HG03045 (cell line): ENCODE measurements around the gene GNB1L.

Source experiments
- ATAC-seq: cut with Tn5 transposase; IDR thresholded peaks from one replicate; pipeline ENCODE4 v1.9.1; 2021; ENCODE audit warnings: mild to moderate bottlenecking, moderate library complexity; ENCODE audit not compliant: unreplicated experiment

Gene GNB1L

DNA sequence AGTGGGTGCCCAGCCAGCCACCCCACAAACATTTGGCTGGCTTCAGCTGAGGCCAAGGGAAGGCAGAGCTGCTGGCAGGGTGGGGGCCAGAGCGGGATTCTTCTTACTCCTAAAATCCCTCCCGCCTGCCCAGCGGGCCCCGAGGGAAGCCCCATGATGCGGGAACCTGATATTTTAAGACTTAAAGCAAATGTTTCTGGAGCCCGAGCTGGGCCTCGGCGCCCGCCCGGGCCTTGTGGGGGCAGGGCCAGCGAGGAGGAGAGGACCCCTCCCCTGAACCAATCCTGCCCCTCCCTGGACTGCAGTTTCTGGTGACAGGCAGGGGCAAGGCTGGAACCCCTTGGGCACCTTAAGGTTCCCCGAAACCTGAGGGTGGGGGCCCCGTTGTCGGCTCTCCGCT lies 114.1 kb downstream of the GNB1L start:
- ATAC-seq, result no peak

DNA sequence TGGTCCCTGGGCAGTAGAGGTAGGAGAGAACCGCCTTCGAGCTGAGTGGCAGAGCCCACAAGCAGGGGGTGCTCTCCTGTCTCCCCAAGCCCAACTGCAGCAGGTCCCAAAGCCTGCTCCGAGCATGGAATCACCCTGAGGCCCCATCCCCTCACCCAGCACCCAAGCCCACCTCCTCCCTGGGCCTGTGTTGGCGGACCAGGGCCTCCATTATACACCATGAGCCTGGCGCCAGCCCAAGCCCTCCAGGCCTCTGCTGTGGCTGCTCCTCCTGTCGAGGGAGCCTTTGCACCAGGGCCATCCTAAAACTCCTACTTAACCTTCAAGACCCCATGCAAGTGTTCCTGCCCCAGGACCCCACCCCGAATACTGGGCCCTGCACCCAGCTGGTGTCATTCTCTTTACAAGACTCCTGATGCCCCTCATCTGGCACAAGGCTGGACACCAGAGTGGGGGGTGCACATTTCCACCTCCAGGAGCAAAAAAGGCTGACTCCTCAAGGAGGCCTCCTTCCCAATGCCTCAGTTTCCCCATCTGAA lies 114.7 kb downstream of the GNB1L start:
- ATAC-seq, result no peak

DNA sequence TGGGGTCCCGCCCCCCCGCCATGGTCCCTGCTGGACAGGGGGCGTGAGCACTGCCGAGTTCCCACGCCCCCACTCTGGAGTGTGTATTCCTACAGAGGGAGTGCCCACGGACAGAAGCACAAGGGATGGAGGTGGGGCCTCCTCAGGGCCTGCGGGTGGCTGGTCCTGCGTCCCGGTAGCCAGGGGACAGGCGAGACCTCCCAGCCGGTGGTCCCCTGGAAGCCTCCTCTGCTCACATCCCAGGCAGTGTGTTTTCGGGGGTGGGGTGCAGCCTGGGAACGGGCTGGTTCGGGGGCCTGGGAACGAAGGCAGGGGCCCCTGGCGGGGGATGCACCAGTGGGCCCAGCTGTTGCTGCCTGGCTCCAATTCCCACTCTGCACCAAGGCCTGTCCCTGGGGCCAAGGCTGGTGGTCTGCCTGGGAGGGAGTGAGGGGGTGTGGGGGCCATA lies 115.2 kb downstream of the GNB1L start:
- no peak for ATAC-seq

DNA sequence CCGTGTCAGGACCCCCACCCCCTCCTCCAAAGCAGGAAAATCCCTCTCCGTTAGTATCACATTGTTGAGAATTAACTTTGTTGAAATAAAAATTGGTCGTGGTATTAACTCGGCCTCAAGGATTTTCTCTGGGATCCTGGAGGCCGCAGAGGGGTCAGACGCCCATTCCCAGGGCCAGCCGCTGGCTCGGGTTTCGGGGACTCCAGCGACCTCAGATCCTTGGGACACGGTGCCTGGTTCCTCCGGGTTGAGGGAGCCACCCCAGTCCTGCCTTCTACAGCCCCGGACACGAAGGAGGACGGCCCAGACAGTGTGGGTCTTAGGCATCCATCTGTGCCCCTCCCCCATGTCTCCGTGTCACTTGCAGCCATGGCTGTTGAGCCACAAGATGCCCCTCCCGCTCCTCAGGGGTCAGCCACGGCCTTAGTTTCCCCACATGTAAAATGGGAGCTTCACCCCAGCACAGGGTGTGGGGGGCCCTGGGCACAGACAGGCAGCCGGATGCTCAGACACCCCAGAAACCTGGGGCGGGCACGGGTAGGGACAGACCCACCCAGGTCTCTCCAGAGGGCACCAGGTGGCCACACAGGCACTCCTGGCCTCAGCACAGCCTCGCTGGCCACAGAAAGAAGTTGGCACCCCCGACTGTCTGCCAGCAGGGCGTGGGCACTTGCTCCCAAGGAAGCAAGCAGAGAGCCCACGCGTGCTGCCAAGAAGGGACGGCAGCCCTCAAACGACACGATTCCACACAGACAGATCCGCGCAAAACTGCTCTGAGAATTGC lies 115.8 kb downstream of the GNB1L start:
- ATAC-seq, result no peak

DNA sequence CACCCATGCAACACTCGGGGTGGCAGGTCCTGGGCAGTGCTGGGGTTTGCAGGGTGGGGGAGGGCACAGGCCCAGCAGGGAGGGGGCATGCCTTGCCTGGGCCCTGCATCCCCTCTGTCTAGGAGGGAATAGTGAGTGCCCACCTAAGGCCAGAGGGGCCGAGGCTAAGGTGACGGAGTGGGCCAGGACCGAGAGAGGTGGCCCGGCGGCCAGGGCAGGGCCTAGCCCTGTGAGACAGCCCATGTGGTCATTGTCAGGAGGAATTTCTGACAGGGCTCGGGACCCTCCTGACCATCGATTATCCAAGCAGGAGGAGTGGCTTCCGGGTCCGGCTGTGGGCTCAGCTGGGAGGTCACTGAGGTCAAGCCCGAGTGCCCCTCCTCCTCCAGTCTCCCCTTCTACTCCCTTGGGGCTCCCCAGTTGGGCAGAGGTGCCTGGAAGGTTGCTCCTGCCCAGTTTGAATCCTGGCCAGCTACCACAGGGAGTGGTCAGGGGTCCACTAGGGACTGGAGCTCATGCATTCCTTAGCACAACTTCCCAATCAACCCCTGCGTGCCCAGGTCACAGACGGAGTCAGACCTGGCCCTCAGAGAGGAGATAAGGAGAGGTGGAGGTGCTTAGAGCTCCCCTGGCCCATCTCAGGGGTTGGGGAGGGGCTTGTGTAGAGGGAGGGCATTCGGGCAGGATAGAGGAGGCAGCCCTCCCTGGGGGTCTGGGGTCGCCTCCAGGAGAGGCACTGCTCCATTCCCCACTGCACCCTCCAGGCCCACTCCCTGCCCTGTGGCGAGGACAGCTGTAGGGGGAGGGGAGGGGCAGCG lies 116.6 kb downstream of the GNB1L start:
- ATAC-seq, result no peak

DNA sequence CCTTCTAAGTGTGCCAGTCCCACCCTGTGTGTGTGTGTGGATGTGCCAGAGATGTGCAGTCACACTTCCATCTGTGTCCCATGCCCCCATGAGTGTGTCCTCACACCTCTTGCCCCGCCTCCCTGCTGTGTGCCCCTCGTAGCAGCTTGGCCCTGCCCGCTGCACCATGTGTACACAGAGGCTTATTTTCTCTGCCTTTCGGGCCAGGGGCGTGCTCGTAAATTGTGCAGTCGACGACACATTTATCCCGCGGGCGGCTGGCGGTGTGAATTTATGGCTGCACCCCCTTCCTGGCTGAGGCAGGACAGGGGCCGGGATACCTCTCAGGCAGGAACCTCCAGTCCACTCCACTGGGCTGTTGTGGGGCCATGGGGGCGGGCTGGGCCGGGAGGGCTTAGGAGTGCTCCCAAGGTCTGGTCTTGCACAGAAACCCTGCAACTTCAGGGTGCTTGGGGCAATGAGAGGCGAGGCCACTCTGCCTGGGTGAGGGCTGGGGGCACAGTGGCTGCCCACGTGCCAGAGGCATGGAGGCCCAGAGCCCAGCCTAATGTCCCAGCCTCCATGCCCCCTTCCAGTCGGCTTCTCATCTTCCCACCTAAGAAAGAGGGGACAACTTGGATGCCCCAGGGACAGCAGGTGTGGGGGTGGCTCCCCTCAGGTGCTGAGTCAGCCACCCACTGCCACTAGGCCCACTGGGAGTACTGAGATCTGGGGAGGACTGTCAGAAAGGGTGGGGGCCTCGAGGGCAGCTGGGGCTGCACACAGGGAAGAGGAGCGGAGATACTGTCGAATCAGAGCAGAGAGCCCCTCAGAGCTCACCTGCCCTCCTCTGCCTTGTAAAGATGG lies 118.8 kb downstream of the GNB1L start:
- no peak for ATAC-seq

DNA sequence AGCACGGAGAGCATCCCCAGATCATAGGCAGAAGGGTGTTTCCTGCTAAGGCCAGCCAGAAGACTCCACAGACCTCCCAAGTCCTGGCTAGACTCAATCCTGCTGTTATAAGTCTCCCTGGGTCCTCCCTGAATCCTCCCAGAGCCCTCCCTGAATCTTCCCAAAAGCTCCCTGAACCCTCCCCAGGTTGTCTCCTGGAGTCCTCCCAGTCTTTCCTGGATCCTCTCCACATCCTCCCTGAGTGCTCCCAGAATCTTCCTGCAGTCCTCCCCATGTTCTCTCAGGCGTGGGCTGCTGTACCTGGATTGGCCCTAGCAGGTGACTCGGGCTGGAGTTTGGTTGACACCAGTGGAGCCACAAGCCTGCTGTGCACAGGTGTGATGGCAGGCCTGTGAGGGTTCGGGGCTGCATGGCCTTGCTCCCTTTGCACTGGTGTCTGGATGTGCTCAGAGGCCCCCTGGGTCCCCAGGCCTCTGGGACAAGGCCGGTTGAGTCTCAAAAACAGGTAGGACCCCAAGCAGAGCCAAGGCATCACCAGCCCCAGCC lies 119.8 kb downstream of the GNB1L start:
- ATAC-seq, result no peak

DNA sequence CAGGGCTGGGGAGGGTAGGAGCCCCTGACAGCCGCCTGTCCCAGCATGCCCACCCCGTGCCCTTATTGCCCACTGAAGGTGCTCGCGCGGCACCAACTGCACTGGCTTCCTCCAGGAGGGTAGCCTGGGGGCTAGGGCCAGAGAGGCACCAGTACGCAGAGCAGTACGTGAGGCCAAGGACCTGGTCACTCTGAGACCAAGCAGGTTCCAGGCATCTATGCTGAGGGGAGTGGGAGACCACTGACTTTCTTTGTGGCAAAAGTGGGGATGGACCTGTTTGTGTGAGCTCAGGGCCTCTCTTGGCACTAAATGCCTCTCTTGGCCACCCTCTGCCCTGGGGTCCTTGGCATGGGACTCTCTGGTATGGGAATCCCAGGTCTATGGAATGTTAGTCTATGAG lies 120.5 kb downstream of the GNB1L start:
- no peak for ATAC-seq

DNA sequence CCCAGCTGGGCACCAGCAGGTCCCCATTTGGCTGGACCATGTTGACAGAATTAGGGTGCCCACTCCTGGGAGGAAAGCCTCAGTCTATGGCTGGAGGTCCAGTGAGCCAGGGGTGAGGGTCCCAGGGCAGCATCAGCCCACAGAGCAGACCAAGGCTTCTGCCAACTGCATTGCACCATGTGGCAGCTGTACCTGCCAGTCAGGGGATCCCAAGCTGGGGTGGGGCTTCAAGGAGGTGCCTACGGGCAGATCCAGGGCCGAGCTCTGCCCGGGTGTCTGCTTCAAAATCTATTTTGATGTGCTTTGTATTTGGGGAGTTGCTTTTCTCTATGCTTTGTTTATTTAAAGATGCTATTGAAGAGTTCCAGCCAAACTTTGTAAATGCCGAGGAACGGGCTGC lies 120.9 kb downstream of the GNB1L start:
- no peak for ATAC-seq
